CD4-positive, alpha-beta memory T cell (primary cell): ENCODE measurements around the gene C1GALT1. TPM values are rescaled to one million over a fixed set of nuclear protein-coding genes. Genes with fewer than 3 reads are reported as not detected.
A peak's percentile ranks its signal among the peaks of the same experiment; 100 is the strongest.

Source experiments
- CTCF ChIA-PET: fragments of 350-600 bp; sonication (Branson Sonifier 250); formaldehyde crosslinking; loops from one replicate; lab custom pipeline; 2021; ENCODE audit warnings: inconsistent platforms; ENCODE audit not compliant: partially characterized antibody; lab: Charles Lee
- POLR2A ChIA-PET: fragments of 350-600 bp; sonication (Branson Sonifier 250); formaldehyde crosslinking; loops from one replicate; lab custom pipeline; 2021; ENCODE audit not compliant: partially characterized antibody; lab: Charles Lee
- DNase-seq, 5 donors: peaks; one replicate each; pipeline versions ENCODE4 v3.0.0 to v3.0.0-alpha.2; 2020 to 2022; ENCODE audit warnings: mixed read lengths in 1 of 5
- H3K27ac ChIP-seq: one replicate; pipeline ENCODE4 v1.7.0; 2013; ENCODE audit warnings: low read depth, low read length
- H3K27me3 ChIP-seq: 2 replicates; pipeline ENCODE4 v1.7.0; 2013; ENCODE audit warnings: mild to moderate bottlenecking, low read length, moderate library complexity; ENCODE audit not compliant: insufficient read depth
- H3K36me3 ChIP-seq: 2 replicates; pipeline ENCODE4 v1.7.0; 2013; ENCODE audit warnings: mild to moderate bottlenecking, low read length, moderate library complexity; ENCODE audit not compliant: insufficient read depth
- H3K4me1 ChIP-seq: 2 replicates; pipeline ENCODE4 v1.7.0; 2013; ENCODE audit warnings: mild to moderate bottlenecking, low read length, moderate library complexity; ENCODE audit not compliant: insufficient read depth
- H3K4me3 ChIP-seq, 2 donors: one replicate each; pipeline ENCODE4 v1.7.0; 2013; ENCODE audit warnings: low read length in 2 of 2, mild to moderate bottlenecking in 1 of 2
- H3K9me3 ChIP-seq, 2 donors: one replicate each; pipeline ENCODE4 v1.7.0; 2013; ENCODE audit warnings: low read length in 2 of 2, control low read depth in 1 of 2; ENCODE audit not compliant: control insufficient read depth in 1 of 2
- H3K27ac Mint-ChIP-seq, 7 donors: one replicate each; pipeline ENCODE4 v1.8.0; 2020 to 2021; ENCODE audit warnings: mixed read lengths in 7 of 7, mild to moderate bottlenecking in 6 of 7, inconsistent platforms in 3 of 7, moderate library complexity in 3 of 7
- H3K27me3 Mint-ChIP-seq, 2 donors: one replicate each; pipeline ENCODE4 v1.8.0; 2020 to 2021; ENCODE audit warnings: mixed read lengths in 2 of 2
- H3K36me3 Mint-ChIP-seq, 2 donors: one replicate each; pipeline ENCODE4 v1.8.0; 2020 to 2021; ENCODE audit warnings: mixed read lengths in 2 of 2, inconsistent platforms in 1 of 2, mild to moderate bottlenecking in 1 of 2
- H3K4me1 Mint-ChIP-seq, 4 donors: one replicate each; pipeline ENCODE4 v1.8.0; 2020 to 2021; ENCODE audit warnings: mixed read lengths in 4 of 4, mild to moderate bottlenecking in 1 of 4
- H3K4me3 Mint-ChIP-seq, 8 donors: one replicate each; pipeline ENCODE4 v1.8.0; 2020 to 2021; ENCODE audit warnings: mixed read lengths in 8 of 8, mild to moderate bottlenecking in 7 of 8, moderate library complexity in 6 of 8, inconsistent platforms in 3 of 8
- H3K9me3 Mint-ChIP-seq, 8 donors: one replicate each; pipeline ENCODE4 v1.8.0; 2020 to 2021; ENCODE audit warnings: mixed read lengths in 8 of 8, mild to moderate bottlenecking in 5 of 8, inconsistent platforms in 3 of 8, moderate library complexity in 1 of 8
- intact Hi-C: fragments of 100-400 bp; cut with micrococcal nuclease; formaldehyde crosslinking; loops from one replicate; pipeline ENCODE4 v1.15.1; 2023
- polyA plus RNA-seq, 2 donors: library from polyadenylated mRNA; unstranded; fragments of 300-500 nt; fragmentation: Illumina TruSeq; gene quantifications; one replicate each; pipeline ENCODE4 v1.2.3, GENCODE V29; 2021
- total RNA-seq, 2 experiments: library from RNA; stranded (reverse); gene quantifications; one replicate each; pipeline ENCODE4 v1.2.3, GENCODE V29; 2021

C1GALT1 gene
- total and polyA plus RNA-seq, 4 experiments from 2014 or later, result 54.6 to 68.5 (median 58.6) TPM

DNA sequence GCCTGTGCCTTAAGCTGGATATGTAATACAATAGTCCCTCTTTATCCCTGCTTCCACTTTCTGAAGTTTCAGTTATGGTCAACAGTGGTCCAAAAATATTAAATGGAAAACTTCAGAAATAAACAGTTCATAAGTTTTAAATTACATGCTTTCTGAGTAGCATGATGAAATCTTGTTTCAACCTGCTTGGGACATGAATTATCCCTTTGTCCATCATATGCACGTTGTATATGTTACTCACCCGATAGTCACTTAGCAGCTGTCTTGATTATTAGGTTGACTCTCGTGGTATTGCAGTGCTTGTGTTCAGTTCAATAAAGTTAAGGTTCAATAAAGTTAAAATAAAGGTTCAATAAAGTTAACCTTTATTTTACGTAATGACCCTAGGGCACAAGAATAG is 25.5 kb downstream of the C1GALT1 start:
- Histone ChIP-seq H3K27me3 (no peaks in the 10 kb centered on the region), H3K4me3 (no peak overlapping the region), H3K36me3 (no peaks in the 10 kb centered on the region), H3K4me1 (peaks cover 42% of the 10 kb centered on the region), H3K9me3 (no peaks in the 10 kb centered on the region), H3K27ac (no peak overlapping the region)
- Mint-ChIP-seq H3K27ac (no peak overlapping the region), H3K27me3 (no peaks in the 10 kb centered on the region), H3K36me3 (peaks cover 21 to 22% of the 10 kb centered on the region in 2 donors), H3K4me3 (no peak overlapping the region), H3K9me3 (peaks cover 0 to 8% (median 2%) of the 10 kb centered on the region in 8 donors), H3K4me1 (peaks cover 51 to 79% (median 64%) of the 10 kb centered on the region in 4 donors)
- ChIA-PET POLR2A (interaction anchor here (1.2 kb wide), 1 partner anchor 25 kb away, joined by 4 read pairs; the partner anchor contains the start of gene C1GALT1), CTCF (no interaction called here)
- intact Hi-C loops, result no loop called here
- no peak for DNase-seq

DNA sequence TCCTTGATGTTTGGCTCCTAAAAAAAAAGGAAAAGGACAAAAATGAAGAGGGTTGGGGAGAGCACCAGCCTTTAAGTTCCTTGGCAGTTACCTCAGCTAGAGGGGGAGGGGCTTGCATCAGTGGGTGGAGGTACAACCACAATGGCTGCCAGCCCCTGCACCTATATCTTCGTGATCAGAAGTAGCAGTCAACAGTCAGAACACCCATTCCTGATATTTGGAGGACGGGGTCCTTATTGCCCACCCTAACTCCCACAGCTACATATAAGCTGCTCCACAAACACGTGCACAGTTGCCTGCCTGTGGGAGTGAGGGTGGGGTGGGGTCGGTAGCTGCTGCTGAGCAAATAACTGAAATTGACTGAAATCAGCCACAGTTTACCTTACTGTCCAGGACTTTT is 26.2 kb downstream of the C1GALT1 start:
- Histone ChIP-seq H3K27ac (no peak overlapping the region), H3K36me3 (no peaks in the 10 kb centered on the region), H3K9me3 (no peaks in the 10 kb centered on the region), H3K4me1 (peaks cover 36% of the 10 kb centered on the region), H3K27me3 (no peaks in the 10 kb centered on the region), H3K4me3 (no peak overlapping the region)
- no peak overlapping the region for H3K27ac Mint-ChIP-seq
- CTCF ChIA-PET, result no interaction called here
- H3K4me1 Mint-ChIP-seq, result peaks cover 45 to 73% (median 58%) of the 10 kb centered on the region in 4 donors
- no peak for DNase-seq
- peaks cover 0 to 8% (median 2%) of the 10 kb centered on the region in 8 donors for H3K9me3 Mint-ChIP-seq
- H3K36me3 Mint-ChIP-seq, result peaks cover 21 to 22% of the 10 kb centered on the region in 2 donors
- POLR2A ChIA-PET, result interaction anchor here (1.2 kb wide), 1 partner anchor 26 kb away, joined by 4 read pairs; the partner anchor contains the start of gene C1GALT1
- H3K27me3 Mint-ChIP-seq, result no peaks in the 10 kb centered on the region
- intact Hi-C loops, result no loop called here
- no peak overlapping the region for H3K4me3 Mint-ChIP-seq

DNA sequence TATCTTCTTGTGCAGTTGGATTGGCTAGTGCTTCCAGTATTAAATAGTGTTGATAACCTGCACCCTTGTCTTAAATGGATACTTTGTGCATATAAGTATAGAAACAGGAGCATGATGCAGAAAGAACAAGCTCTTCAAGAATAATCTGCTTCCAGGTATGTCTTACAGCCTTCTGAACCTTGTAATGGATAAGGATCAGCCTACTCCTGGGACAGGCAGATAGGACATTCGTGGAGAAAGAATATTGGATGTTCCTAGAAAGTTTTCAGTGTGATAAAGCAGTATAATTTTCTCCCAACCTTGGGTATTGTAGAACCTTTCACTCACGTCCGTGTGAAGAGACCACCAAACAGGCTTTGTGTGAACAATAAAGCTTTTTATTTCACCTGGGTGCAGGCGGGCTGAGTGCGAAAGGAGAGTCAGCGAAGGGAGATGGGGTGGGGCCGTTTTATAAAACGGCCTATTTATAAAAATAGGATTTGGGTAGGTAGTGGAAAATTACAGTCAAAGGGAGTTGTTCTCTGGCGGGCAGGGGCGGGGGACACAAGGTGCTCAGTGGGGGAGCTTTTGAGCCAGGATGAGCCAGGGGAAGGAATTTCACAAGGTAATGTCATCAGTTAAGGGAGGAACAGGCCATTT is 27.2 kb downstream of the C1GALT1 start:
- Mint-ChIP-seq H3K27me3 (no peaks in the 10 kb centered on the region), H3K9me3 (peaks cover 0 to 8% (median 2%) of the 10 kb centered on the region in 8 donors), H3K4me3 (peak overlapping the region in 1 of 8 donors; percentile 5), H3K27ac (peak overlapping the region in 1 of 7 donors; percentile 16), H3K4me1 (peaks cover 40 to 63% (median 50%) of the 10 kb centered on the region in 4 donors), H3K36me3 (peaks cover 28 to 29% of the 10 kb centered on the region in 2 donors)
- no peak overlapping the region for H3K27ac ChIP-seq
- H3K36me3 ChIP-seq, result peaks cover 2% of the 10 kb centered on the region
- intact Hi-C loops, result no loop called here
- no peaks in the 10 kb centered on the region for H3K27me3 ChIP-seq
- CTCF ChIA-PET, result interaction anchor here (0.7 to 1.3 kb wide), 3 partner anchors 13 to 894 kb away, joined by 3 to 6 read pairs (median 4); no protein-coding TSS in a partner anchor
- POLR2A ChIA-PET, result no interaction called here
- H3K4me1 ChIP-seq, result peaks cover 26% of the 10 kb centered on the region
- H3K9me3 ChIP-seq, result no peaks in the 10 kb centered on the region
- H3K4me3 ChIP-seq, result no peak overlapping the region
- DNase-seq, result no peak

DNA sequence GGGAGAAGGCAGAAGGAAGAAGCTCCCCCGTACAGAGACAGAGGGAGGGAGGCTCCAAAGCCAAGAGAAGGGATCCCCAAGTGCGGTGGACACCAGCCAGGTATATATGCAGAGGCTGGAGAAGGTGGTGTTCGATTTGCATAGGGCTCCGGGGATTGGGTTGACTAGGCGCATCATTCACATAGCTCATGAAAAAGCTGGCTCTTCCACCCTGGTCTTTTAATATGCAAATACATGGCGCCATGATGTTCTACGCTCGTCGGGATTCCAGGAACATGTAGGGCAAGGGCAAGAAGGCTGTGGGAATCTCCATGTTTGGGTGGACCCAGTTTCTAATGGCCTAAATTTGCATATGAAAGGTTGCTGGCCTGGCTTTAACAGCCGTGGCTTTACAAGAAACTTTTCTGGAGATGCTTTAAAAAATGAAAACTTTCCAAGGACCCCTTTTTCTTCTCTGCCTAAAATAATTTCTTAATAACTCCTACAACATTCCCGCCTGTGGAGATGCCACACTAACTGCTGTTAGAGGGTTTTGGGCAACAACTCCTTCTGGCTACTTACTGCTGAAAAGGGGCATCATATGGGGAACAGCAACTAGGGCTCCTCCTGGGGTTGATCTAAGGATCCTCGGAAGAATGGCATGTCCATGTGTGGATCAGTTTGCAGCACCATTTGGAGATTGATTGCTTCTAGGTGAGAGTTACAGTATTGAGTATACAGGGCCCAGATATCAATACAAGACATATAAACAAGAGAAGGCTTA is 28.3 kb downstream of the C1GALT1 start:
- Histone ChIP-seq H3K4me1 (peaks cover 20% of the 10 kb centered on the region), H3K9me3 (no peaks in the 10 kb centered on the region), H3K27me3 (no peaks in the 10 kb centered on the region), H3K27ac (no peak overlapping the region), H3K36me3 (peaks cover 9% of the 10 kb centered on the region), H3K4me3 (no peak overlapping the region)
- intact Hi-C loops, result no loop called here
- ChIA-PET POLR2A (no interaction called here), CTCF (interaction anchor here (0.7 to 1.3 kb wide), 4 partner anchors 12 to 895 kb away, joined by 3 to 6 read pairs (median 4); no protein-coding TSS in a partner anchor)
- H3K4me3 Mint-ChIP-seq, result no peak overlapping the region
- no peak for DNase-seq
- peaks cover 35 to 39% of the 10 kb centered on the region in 2 donors for H3K36me3 Mint-ChIP-seq
- H3K27me3 Mint-ChIP-seq, result no peaks in the 10 kb centered on the region
- H3K9me3 Mint-ChIP-seq, result peaks cover 0 to 8% (median 2%) of the 10 kb centered on the region in 8 donors
- no peak overlapping the region for H3K27ac Mint-ChIP-seq
- H3K4me1 Mint-ChIP-seq, result peaks cover 33 to 52% (median 40%) of the 10 kb centered on the region in 4 donors

GRCh38 chr7:7212612-7213011 is 30.3 kb downstream of the C1GALT1 start:
- Histone ChIP-seq H3K27ac (no peak overlapping the region), H3K4me3 (no peak overlapping the region), H3K4me1 (peaks cover 13% of the 10 kb centered on the region), H3K27me3 (no peaks in the 10 kb centered on the region), H3K36me3 (peaks cover 9% of the 10 kb centered on the region), H3K9me3 (no peaks in the 10 kb centered on the region)
- Mint-ChIP-seq H3K27ac (peak overlapping the region in 1 of 7 donors; percentile 43), H3K9me3 (no peaks in the 10 kb centered on the region), H3K4me3 (peak overlapping the region in 1 of 8 donors; percentile 16), H3K27me3 (no peaks in the 10 kb centered on the region), H3K36me3 (peaks cover 39 to 54% of the 10 kb centered on the region in 2 donors), H3K4me1 (peaks cover 29 to 38% (median 36%) of the 10 kb centered on the region in 4 donors)
- ChIA-PET POLR2A (no interaction called here), CTCF (no interaction called here)
- DNase-seq, result no peak
- intact Hi-C loops, result no loop called here

DNA sequence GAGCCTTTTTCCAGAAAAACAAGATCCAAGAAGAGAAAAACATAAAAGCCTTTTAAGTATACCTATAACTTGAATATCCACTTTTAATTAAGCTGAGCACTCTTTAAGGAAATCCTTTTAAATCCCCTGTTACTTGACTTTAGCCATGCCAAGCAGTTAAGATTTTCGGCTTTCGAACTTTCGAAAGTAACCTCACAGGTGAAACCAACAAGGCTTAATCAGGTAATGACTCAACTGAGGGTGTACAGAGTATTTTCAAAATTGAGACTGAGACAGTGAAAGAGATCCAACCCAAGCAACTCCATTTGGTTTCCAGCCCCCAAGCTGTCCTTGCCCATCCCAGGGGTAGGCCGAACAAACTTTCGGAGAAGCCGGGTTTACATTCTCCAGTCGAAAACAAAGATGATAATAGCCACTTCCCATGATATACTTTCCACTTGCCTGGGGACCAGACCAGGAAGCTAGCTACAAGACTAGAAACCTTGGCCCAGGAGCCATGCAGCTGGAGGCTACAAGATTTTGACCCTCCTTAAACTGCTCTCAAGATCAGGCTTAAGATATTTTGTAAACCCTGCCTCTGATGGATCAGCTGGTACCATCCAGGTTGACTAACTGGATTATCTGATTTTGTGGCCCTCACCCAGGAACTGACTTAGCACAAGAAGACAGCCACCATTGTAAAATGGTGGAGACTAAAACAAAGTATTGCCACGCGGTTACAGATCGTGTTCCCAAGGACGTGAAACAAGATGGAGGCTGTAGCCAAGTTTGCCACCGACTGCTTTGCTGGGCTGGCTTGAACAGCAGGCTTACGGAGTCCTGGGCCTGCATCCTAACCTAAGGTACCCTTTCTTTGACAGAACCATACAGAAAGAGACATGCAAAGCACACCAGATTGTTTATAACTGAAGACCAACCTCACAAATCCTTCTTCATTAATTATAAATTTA is 32.3 kb downstream of the C1GALT1 start:
- peaks cover 9% of the 10 kb centered on the region for H3K36me3 ChIP-seq
- Mint-ChIP-seq H3K36me3 (peaks cover 45 to 64% of the 10 kb centered on the region in 2 donors), H3K27ac (peak overlapping the region in 1 of 7 donors; percentile 53), H3K9me3 (no peaks in the 10 kb centered on the region), H3K27me3 (no peaks in the 10 kb centered on the region), H3K4me3 (no peak overlapping the region), H3K4me1 (peaks cover 24 to 36% (median 30%) of the 10 kb centered on the region in 4 donors)
- ChIA-PET CTCF (no interaction called here), POLR2A (no interaction called here)
- H3K9me3 ChIP-seq, result no peaks in the 10 kb centered on the region
- H3K4me1 ChIP-seq, result no peaks in the 10 kb centered on the region
- intact Hi-C loops, result no loop called here
- no peak overlapping the region for H3K4me3 ChIP-seq
- no peaks in the 10 kb centered on the region for H3K27me3 ChIP-seq
- no peak for DNase-seq
- no peak overlapping the region for H3K27ac ChIP-seq
